GM21381 (cell line): ENCODE results near the gene RAB31.

Source experiments
- ATAC-seq: cut with Tn5 transposase; IDR thresholded peaks from one replicate; pipeline ENCODE4 v1.9.1; 2021; ENCODE audit warnings: mild to moderate bottlenecking, moderate library complexity; ENCODE audit not compliant: unreplicated experiment

The RAB31 gene

DNA sequence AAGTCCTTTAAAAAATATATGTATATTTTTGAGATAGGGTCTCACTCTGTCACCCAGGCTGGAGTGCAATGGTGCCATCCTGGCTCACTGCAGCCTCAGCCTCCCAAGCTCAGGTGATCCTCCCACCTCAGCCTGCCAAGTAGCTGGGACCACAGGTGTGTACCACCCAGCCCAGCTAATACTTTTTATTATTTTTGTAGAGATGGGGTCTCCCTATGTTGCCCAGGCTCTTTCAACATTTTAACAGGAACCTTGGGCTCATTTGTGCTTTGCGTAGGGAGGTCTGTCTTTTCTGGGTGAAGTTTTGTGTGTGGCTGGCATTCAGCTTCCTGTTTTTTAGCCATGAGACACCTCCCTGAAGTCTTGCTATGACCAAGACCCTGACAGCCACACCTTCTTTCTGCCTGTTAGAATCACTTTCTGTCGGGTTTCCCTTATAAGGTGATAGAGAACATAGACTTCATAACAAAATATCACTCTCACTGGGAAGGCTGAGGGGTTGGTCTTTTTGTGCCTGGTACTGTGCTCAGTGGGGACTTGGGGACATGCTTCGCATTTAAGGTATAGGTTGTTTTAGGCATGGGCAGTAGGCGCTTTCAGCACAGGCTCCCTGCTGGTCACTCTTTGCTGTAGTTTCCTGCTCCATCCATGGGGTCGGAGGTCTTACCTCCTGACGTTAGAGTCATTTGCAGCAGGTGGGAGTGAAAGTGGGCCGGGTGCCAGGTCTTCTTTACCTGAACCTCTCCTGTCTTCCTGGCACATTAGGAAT, 3.4 kb downstream of the RAB31 start:
- peak; percentile 66 for ATAC-seq

GRCh38 chr18:9712130-9712577, 4.1 kb downstream of the RAB31 start:
- no peak for ATAC-seq

GRCh38 chr18:9712611-9713010, 4.5 kb downstream of the RAB31 start:
- ATAC-seq = no peak

DNA sequence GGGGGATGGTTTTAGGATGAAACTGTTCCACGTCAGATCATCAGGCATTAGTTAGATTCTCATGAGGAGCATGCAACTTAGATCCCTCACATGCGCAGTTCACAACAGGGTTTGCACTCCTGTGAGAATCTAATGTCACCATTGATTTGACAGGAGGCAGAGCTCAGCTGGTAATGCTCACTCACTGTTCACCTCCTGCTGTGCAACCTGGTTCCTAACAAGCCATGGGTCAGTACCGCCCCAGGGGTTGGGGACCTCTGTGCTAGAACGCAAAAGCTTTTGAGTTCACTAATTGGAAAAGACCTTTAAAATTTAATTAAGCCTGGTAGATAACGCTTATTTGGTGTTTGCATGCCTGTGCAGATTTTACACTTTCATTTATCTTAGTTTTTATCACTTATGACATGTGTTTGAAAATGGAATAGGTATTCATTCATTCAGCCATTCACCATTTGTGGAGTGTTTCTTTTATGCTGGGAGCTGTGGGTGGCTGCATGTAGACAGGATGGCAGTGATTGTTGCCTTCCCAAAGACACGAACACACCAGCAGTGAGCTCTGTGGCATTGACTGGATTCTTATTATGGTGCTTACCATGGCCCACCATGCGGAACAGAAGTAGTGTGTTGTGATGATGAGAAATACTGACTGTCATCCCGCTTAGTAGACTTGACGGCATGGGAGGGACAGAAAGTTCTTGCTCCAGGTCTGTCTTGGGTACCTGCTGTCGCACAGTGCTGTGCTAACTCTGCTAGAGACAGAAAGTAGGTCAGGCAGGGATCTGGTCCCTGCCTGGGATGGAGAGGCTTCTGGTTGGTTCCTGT, 6.4 kb downstream of the RAB31 start:
- ATAC-seq = no peak

GRCh38 chr18:9715088-9715343, 6.9 kb downstream of the RAB31 start:
- ATAC-seq = no peak

DNA sequence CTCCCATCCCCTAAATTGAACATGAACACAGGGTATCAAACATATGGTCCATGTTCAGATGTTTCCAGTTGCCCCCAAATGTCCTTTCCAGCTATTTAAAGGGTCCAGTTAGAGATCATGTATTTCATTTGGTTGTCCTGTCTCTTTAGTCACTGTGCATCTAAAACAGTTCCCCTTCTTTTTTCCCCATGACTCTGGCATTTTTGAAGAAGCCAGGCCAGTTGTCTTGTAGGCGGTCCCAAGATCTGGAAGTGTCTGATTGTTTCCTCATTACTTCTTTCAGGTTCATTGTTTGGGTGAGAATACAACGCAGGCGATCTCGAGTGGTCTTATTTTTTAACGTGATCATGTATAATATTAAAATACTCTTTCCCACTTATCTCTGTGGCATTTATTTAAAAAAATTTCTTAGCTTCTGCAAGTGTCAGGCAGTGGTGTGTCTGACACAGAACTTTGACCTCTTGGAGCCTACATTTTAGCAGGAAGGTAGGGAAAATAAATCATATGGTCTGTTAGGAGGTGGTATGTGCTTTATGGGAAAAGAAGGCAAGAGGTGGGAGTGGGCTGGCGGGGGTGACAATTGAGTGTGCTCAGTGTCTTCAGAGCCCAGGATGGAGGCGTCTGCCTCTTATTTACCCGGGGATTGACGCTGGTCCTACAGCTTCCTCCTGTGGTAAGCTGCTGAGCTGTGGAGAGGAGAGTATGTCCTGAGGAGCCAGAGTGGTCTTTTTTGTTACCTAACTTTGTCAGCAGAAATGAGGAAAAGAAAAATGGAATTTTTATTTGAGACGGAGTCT, 8.1 kb downstream of the RAB31 start:
- no peak for ATAC-seq

- ATAC-seq = peak; percentile 57
Measured at GRCh38 chr18:9716780-9717563, 8.9 kb downstream of the RAB31 start.

DNA sequence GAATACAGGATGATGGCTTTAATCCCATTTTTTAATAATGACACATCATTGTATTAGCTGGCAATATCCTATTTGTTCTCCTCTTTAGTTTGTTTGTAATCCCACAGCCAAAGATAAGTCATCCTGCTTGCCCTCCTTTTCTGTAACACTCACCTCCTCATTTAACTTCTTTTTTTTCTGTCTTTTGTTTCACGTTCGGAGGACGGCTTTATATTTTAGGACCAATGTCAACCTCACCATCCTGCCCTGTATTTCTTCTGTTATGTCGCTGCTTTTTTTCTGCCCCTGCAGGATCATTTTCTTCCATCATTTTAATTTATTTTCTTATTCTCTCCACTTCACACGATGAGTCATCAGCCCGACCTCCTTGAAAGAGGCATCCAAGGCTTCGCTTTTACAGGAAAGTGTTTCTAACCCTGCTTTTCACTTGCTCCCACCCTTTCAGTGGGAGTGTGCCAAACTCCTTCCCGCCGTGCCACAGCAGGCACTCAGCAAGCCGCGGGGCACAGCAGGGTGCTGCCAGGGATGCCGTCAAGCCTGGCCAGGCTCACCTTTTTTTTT, 11.4 kb downstream of the RAB31 start:
- no peak for ATAC-seq

DNA sequence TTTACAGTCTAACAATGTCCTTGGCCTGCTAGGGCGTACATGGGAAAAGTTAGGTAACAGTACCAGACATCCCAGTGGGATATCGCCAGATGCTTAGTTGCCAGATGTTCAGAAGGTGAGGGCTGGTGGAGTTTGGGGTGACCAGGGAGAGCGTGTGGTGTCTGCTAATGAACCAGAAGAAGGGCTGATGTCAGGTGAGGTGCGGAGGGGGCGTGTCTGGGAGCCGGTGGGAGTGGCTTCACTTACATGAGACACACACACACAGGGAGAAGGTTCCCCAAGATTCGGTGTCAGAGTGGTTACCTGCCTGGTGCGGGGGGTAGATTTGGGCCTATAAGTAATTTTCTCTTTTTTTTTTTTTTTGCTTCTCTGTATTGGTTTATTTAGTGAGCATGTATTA, 12.2 kb downstream of the RAB31 start:
- no peak for ATAC-seq

DNA sequence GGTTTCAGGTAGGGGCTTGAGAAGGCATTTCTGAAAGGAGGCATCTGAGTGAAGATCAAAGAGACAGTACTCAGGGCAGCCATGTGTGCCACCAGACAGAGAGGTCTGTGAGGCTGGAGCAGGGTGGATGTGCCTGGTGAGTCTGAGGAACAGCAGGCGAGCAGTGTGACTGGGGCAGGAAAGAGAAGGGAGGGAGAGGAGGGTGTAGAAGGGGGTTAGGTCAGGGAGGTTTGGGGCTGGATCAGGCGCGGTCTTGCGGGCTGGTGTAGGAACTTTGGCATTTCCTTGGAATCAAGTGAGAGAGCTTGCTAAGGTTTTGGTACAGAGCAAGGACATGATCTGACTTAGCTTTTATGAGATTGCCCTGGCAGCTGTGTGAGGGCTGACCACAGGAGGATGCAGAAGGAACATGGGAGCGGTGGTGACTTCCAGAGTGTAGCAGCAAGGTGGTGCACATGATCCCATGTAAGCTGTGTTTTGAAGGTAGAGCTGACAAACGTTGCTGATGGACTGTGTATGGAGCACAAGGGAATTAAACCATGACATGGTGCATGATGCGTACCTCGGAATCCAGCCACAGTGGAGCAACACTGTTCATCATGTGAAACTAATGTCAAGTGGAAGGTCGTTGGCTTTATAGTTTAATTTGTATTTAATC, 13.9 kb downstream of the RAB31 start:
- no peak for ATAC-seq

DNA sequence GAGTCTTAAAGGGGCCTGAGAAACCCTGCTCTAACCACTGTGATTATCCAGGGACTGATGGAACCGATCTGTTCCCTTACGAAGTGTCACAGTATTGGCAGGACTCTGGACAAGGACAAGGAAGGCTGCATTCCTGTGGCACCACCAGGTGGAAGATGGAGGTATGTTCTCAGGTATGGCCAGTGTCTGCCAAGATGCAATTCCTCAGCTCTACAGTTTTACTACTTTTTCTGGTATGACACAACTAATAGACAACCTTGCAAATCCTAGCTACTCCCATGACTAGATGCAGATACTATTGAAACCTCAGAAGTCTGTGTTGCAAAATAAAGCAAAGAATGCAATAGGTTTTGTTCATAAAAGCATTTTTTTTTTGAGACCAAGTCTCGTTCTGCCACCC, 14.6 kb downstream of the RAB31 start:
- no peak for ATAC-seq

DNA sequence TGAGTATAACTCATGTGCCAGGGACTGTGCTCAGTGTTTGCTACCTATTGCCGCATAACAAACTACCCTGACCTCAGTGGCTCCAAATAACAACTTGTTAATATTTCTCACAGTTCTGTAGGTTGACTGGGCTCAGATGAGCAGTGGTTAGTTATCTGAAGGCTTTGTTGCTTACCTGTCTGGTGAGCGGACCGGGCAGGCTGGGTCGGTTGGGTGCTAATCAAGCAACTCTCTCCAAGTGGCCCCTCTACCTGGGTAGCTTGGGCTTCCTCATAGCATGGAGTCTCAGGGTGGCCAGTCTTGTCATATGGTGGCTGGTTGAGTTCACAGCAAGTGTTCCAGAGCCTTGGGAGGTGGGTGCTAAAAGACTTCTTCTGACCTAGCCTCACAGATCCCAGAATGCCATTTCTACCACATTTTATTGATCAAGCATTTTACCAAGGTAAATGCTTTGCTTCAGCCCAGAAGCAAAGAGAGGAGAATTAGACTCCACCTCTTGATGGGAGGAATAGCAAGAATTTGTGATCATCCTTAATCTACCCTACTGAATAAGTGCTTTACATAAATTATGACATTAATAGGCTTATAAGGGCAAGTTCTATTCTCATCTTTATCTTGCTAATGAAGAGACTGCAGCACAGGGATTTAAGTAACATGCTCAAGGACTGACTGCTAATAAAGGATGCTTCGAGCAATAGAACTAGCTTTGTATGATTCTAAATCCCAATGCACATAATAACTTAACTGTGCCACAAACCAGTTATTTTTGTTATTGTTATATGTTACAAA, 16.9 kb downstream of the RAB31 start:
- no peak for ATAC-seq

- no peak for ATAC-seq
Measured at GRCh38 chr18:9726175-9726574, 18.1 kb downstream of the RAB31 start.

DNA sequence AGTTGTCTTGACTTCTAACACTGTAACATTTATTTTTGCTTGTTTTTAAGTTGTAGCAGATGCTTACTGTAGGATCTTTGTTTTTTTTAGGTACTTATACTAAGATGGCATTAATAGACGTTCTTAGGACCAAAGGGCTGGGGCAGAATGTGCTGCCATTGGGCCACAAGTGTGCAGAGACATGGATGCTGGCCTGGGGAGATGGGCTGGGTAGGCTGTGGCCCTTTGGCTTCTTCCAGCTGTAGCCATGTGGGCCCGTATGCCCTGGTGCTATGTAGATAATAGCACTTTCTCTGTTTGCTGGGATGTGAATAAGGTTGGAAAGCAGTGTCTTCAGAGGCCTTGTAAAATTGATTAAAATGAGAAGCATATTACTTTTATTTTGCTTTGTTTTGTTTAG, 18.8 kb downstream of the RAB31 start:
- no peak for ATAC-seq

DNA sequence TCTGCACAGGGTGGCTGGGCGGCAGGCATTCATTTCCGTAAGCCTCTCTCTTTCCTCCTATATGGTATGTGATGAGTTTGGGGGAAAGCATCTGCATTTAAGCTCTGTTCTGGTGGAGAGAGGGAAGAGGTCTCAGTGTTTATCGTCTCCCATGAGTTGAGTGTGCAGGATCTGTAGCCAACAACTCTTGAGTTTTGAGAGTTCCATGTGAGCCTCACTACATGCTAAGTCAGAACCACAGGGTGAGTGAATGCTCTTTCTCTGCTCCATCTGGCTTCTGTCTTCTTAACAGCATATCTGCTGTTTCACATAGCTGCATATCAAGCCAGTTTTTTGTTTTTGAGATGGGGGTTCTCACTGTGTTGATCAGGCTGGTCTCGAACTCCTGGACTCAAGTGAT, 22.7 kb downstream of the RAB31 start:
- ATAC-seq = no peak

DNA sequence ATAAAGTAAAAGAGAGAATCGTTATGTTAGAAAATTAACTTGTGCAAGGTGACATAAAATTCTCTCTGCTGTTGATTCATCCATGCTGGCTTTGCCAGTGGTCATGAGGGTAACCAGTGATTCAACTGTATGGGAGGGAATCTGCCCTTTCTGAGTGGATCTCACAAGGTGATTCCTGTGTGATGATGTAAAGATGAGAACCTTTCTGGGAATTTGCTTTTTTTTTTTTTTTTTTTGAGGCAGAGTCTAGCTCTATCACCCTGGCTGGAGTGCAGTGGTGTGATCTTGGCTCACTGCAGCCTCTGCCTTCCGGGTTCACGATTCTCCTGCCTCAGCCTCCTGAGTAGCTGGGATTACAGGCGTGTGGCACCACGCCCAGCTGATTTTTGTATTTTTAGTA, 23.3 kb downstream of the RAB31 start:
- no peak for ATAC-seq

DNA sequence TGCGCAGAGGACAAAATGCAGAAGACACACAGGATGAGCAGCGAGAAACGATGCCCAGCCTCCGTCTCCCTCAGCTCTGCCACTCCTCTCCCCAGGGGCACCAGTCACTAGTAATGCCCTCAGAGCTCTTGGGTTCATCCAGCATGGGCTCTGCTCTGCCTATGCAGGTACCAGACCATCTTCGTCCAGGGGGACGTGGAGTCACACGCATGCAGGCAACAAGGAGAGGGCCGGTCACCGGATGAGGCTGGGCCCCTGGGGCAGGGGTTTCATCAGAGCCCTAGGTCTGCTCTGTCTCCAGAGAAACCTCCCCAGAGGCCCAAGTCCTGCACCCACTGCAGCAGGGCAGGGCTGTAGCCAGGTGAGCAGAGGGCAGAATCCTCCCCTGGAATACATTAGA, 23.9 kb downstream of the RAB31 start:
- ATAC-seq = no peak

DNA sequence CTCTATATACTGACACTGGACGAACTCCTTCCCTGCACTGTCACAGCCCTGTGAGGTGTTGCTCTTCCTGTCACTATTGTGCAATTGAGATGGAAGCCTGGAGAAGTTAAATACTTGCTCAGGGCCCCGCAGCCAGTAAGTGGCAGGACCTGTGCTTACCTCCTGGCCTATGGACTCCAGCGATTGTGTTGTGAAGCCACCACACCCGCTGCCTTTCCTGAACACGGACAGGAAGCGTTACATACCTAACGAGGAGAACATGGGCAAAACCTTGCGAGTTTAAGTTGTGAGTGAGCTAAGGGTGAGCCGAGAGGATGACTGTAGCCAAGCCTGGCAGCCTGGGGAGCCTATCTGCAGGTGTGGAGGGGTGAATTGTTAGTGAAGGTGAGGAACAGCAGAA, 26.1 kb downstream of the RAB31 start:
- ATAC-seq = no peak

DNA sequence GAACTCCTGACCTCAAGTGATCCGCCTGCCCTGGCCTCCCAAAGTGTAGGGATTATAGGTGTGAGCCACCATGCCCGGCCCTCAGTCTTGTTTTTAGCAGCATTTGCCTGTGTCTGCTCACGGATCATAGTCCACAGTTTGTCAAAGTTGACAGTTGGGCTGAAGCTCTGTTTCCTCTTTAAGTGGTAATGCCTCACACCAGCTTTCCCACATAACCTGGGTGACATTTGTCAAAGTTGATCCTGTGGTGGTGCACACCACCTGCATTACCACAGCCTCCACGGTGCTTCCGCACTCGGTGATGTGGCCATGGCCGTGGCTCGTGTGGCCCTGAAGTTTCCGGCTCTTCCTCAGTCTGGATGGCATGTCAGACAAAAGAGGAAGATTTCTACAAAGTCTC, 27.1 kb downstream of the RAB31 start:
- ATAC-seq = no peak
